ENCODE data around the gene EVI5.

The EVI5 gene

DNA sequence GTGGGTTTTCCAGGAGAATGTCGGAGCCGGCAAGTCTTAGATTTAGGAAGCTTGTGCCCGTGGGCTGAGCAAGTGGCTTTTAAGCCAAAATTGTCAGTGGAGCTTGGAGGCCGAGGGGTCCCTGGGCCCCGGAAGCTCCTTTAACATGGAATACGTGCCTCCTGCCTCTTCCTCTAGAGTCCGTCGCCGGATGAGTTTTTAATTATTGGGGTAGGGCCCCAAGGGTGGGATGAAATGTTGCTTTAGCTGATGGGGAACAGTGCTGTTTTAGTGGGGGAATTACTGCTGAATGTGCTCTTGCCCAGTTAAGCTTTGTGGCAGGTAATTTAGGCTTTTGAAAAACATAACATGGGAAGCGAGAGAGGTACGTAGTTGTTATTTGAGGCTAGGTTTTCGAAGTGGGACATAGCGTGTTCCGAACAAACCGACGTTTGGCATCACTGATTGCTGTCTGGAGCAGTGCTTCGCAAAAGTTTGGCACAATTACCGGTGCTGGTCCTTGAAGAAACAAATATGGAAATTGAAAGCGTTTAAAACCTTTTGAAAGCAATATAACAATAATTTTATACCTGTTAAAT is 47.7 kb upstream of the EVI5 start:
- peaks cover 41% of the 10 kb centered on the region for H3F3A ChIP-seq (ENCODE audit: control insufficient read depth, insufficient read depth)
- H3K9me3 ChIP-seq (ENCODE audit: control insufficient read depth, insufficient read depth, low read length): no peaks in the 10 kb centered on the region
- TF ChIP-seq CTCF (IDR thresholded peaks at IDR 0.05; ENCODE audit: low read depth, low read length, poor library complexity, severe bottlenecking): no peak
- no peak for TF ChIP-seq EZH2phosphoT487 (IDR thresholded peaks at IDR 0.05; ENCODE audit: borderline replicate concordance, low read length)
- no peaks in the 10 kb centered on the region for H3K9me2 ChIP-seq (replicated peaks; ENCODE audit: control insufficient read depth, low read length)
- H3K4me1 ChIP-seq (ENCODE audit: control insufficient read depth, low read length): peaks cover 42% of the 10 kb centered on the region
- peaks cover 41% of the 10 kb centered on the region for H4K20me1 ChIP-seq (ENCODE audit: control insufficient read depth, insufficient read depth, low read depth, low read length)
- peaks cover 59% of the 10 kb centered on the region for H3K79me2 ChIP-seq (ENCODE audit: control insufficient read depth, low read length)
- peaks cover 57% of the 10 kb centered on the region for H3K36me3 ChIP-seq (ENCODE audit: control insufficient read depth, low read length)
- H3K27ac ChIP-seq (ENCODE audit: low read depth, low read length): peak overlapping the region; percentile 73
- no peaks in the 10 kb centered on the region for H3K27me3 ChIP-seq (ENCODE audit: control insufficient read depth, low read length)
- H3K4me3 ChIP-seq (ENCODE audit: low read length): peak overlapping the region; percentile 90
- peak overlapping the region; percentile 84 for H3K4me2 ChIP-seq (ENCODE audit: low read length)

- Histone ChIP-seq H3K9me3 (ENCODE audit: control insufficient read depth, insufficient read depth, low read length) (no peaks in the 10 kb centered on the region), H3K27me3 (ENCODE audit: control insufficient read depth, low read length) (no peaks in the 10 kb centered on the region), H3K79me2 (ENCODE audit: control insufficient read depth, low read length) (peaks cover 52% of the 10 kb centered on the region), H3K4me3 (ENCODE audit: low read length) (peak within 1 kb of the TSS; percentile 90), H3K36me3 (ENCODE audit: control insufficient read depth, low read length) (peaks cover 50% of the 10 kb centered on the region), H3K9me2 (replicated peaks; ENCODE audit: control insufficient read depth, low read length) (no peaks in the 10 kb centered on the region), H3F3A (ENCODE audit: control insufficient read depth, insufficient read depth) (peaks cover 34% of the 10 kb centered on the region), H4K20me1 (ENCODE audit: control insufficient read depth, insufficient read depth, low read depth, low read length) (peaks cover 35% of the 10 kb centered on the region), H3K4me2 (ENCODE audit: low read length) (peak within 1 kb of the TSS; percentile 84), H3K27ac (ENCODE audit: low read depth, low read length) (peak within 1 kb of the TSS; percentile 73), H3K4me1 (ENCODE audit: control insufficient read depth, low read length) (peaks cover 40% of the 10 kb centered on the region)
- TF ChIP-seq EZH2phosphoT487 (IDR thresholded peaks at IDR 0.05; ENCODE audit: borderline replicate concordance, low read length) (no peak), CTCF (IDR thresholded peaks at IDR 0.05; ENCODE audit: low read depth, low read length, poor library complexity, severe bottlenecking) (peak; percentile 81)
Measured at GRCh38 chr1:92831762-92832536, 47.0 kb upstream of the EVI5 start, which contains the start of gene RPL5. RPL5 (plus strand) TSS chr1:92832040; CDS start chr1:92832115, 75 bp downstream.

GRCh38 chr1:92831368-92831761 is 46.5 kb upstream of the EVI5 start:
- H3K4me2 ChIP-seq (ENCODE audit: low read length): peak overlapping the region; percentile 48
- H3K27ac ChIP-seq (ENCODE audit: low read depth, low read length): no peak overlapping the region
- H3K36me3 ChIP-seq (ENCODE audit: control insufficient read depth, low read length): peaks cover 45% of the 10 kb centered on the region
- H3F3A ChIP-seq (ENCODE audit: control insufficient read depth, insufficient read depth): peaks cover 29% of the 10 kb centered on the region
- H3K27me3 ChIP-seq (ENCODE audit: control insufficient read depth, low read length): no peaks in the 10 kb centered on the region
- H3K4me3 ChIP-seq (ENCODE audit: low read length): peak overlapping the region; percentile 90
- H3K9me2 ChIP-seq (replicated peaks; ENCODE audit: control insufficient read depth, low read length): no peaks in the 10 kb centered on the region
- TF ChIP-seq CTCF (IDR thresholded peaks at IDR 0.05; ENCODE audit: low read depth, low read length, poor library complexity, severe bottlenecking): no peak
- no peak for TF ChIP-seq EZH2phosphoT487 (IDR thresholded peaks at IDR 0.05; ENCODE audit: borderline replicate concordance, low read length)
- H3K79me2 ChIP-seq (ENCODE audit: control insufficient read depth, low read length): peaks cover 46% of the 10 kb centered on the region
- H3K4me1 ChIP-seq (ENCODE audit: control insufficient read depth, low read length): peaks cover 37% of the 10 kb centered on the region
- no peaks in the 10 kb centered on the region for H3K9me3 ChIP-seq (ENCODE audit: control insufficient read depth, insufficient read depth, low read length)
- H4K20me1 ChIP-seq (ENCODE audit: control insufficient read depth, insufficient read depth, low read depth, low read length): peaks cover 33% of the 10 kb centered on the region
